GM18519 (cell line): ENCODE results near the gene RAX2.

Experiments used
- ATAC-seq: cut with Tn5 transposase; IDR thresholded peaks from one replicate; pipeline ENCODE4 v1.9.1; 2021; ENCODE audit warnings: mild to moderate bottlenecking, moderate library complexity; ENCODE audit not compliant: unreplicated experiment, low FRiP score

The RAX2 gene

DNA sequence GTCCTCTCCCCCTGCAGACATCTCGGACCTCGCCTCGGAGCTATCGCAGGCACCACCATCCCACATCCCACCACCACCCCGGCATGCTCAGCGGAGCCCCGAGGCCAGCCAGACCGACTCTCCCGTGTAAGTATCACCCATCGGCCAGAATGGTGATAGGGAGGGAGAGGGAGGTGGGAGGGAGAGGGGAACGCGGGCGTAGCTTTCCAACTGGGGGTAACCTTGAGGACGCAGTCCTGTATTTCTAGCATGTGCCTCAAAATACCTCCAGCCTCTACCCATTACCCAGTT is 37.8 kb downstream of the RAX2 start:
- ATAC-seq: no peak

DNA sequence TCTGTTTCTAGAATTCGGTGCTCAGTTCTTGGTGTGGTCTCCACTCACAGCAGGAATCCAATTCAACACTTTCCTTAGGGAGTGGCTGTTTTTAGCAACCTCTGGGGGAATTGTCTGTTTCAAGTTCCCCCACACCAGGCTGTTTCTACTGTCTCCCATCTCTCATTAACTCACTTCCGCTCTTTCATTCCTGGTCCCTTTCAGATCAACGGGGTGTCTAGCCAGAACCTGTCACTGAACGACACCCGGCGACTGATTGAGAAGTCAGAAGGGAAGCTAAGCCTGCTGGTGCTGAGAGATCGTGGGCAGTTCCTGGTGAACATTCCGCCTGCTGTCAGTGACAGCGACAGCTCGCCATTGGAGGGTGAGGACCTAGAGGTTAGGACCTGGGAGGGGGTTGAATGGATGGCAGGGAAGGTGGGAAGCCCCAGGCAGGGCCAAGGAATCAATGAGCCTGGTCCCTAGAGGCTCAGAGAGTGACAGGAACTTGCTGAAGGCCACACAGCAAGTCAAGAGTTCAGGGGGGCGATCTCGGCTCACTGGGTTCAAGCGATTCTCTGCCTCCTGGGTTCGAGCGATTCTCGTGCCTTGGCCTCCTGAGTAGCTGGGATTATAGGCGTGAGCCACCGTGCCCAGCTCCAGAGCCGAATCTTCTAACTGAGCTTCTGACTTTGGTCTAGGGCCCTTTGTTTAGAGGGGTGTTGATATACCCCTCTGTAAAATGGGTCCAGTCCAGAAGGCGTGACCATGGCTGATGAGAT is 38.3 kb downstream of the RAX2 start:
- no peak for ATAC-seq

DNA sequence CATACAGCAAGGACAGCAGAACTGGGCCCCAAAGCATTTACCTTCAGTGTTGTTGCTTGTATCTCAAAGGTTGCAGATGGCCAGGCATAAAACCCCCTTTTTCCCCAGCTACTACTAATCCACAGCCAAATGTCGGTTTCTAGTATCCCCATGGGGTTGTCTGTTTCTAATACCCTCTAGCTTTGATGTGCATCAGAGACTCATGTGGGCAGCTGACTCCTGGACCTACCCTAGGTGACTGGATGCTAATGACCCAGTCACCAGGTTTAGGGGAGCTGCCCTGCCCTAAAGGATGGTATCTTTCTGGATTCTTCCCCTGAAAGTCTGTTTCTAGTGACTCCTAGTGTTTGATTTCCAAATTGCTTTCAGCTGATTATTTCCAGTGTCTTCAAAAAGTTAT is 39.9 kb downstream of the RAX2 start:
- ATAC-seq: no peak

DNA sequence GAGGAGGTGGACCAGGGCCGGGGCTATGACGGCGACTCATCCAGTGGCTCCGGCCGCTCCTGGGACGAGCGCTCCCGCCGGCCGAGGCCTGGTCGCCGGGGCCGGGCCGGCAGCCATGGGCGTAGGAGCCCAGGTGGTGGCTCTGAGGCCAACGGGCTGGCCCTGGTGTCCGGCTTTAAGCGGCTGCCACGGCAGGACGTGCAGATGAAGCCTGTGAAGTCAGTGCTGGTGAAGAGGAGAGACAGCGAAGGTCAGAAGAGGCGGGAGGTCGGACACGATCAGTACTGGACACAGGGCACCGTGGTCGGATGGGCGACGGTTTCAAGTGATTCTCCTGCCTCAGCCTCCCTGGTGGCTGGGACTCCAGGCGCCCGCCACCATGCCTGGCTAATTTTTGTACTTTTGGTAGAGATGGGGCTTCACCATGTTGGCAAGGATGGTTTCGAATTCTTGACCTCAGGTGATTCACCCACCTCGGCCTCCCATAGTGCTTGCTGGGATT is 41.5 kb downstream of the RAX2 start:
- ATAC-seq: no peak

DNA sequence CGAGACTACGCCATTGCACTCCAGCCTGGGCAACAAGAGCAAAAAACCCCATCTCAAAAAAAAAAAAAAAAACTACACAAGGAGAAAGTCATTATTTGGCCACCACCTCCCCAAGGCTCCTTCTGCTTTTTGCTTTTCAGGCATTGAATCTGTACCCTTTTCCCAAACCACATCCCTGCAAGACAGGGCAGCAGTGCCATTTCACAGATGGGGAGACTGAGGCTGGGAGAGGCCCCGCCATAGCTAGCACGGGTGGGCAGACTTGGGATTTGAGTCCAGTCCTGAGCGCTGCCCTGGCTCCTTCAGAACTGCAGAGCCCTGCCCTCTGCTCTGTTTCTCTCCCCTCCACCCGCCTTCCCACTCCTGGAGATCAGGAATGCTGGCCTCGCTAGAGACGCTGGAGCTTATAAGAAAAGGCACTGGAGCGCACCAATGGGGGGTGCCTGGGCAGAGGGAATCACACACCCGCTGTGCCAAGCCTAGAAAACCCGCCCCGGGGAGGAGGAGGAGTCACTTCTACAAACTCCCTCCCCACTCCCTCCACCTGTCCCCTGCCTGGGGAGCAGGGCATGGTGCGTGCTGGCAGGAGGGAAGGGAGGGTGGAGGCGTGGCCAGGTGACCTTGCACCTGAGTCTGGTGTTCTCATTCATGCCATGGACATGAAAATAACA is 46.3 kb downstream of the RAX2 start:
- no peak for ATAC-seq

DNA sequence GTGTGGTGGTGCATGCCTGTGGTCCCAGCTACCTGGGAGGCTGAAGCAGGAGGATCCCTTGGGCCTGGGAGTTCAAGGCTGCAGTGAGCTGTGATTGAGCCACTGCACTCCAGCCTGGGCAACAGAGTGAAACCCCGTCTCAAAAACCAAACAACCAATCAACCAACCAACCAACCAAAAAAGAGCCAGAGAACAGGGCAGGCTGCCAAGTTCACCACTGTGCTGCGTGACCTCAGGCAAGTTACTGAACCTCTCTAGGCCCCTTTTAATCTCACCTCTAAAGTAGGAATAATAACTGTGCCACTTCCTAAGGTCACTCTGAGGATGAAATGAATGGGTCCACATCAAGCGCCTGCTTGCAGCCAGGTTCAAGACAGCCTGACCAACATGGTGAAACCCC is 46.9 kb downstream of the RAX2 start:
- no peak for ATAC-seq

DNA sequence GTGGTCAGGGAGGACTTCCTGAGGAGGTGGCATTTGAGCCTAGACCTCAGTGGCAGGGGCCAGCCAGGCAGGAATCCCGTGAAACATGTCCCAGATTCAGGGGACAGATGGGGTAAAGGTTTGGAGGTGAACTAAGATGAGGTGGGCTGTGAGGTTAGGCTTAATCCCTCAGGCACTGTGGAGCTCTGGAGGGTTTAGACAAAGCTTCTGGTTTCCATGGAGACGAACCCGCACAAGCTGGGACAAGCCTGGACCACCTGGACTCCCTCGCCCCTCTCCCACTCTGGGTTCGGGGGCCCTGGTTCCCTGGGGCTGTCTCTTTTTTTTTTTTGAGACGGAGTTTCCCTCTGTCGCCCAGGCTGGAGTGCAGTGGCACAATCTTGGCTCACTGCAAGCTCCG is 48.1 kb downstream of the RAX2 start:
- no peak for ATAC-seq

DNA sequence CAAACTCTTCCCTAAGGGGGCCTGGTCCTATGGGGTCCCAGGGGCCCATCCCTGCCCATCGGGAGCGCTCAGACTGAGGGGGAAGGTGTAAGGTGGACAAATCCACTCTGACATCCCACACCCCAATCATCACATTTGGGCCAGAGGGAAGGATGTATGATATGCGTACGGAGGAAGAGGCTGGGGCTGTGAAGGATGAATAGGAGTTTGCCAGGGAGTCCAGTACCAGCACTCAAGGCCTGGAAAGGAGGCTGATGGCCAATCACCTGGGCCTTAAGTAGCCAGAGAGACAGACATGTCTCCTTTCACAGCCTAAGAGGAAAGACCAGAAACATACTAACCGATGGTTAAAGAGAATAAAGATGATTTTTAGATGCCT is 48.9 kb downstream of the RAX2 start:
- ATAC-seq: no peak

DNA sequence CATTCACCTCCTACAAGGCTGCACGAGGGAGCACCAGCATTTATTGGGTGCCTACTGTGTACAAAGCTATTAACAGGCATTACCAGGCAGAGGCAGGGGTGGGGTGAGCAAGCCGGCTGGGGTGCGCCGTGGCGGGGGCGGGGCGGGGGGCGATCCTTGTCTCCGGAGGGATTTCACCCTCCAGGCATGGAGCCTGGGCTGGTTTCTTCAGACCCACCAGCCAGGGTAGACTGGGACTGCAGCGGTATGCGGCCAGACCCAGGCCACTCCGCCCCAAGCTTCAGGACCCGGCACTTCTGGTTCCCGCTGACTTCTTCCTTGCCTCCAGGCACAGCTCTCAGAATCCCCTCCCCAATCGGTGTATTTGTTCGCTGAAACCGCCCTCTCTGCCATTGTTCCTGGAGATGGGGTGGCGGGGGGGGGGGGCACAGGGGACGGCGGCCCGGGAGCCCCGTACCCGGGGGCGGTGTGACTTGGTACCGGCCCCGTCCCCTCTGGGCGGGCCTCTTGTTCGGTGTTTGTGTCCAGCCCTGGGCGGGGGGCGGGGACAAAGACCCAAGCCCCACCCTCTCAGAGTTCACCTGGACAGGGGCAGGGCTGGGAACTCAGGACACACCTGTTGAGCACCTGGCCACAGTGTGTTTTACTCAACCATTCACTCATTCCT is 49.5 kb downstream of the RAX2 start:
- ATAC-seq: no peak

DNA sequence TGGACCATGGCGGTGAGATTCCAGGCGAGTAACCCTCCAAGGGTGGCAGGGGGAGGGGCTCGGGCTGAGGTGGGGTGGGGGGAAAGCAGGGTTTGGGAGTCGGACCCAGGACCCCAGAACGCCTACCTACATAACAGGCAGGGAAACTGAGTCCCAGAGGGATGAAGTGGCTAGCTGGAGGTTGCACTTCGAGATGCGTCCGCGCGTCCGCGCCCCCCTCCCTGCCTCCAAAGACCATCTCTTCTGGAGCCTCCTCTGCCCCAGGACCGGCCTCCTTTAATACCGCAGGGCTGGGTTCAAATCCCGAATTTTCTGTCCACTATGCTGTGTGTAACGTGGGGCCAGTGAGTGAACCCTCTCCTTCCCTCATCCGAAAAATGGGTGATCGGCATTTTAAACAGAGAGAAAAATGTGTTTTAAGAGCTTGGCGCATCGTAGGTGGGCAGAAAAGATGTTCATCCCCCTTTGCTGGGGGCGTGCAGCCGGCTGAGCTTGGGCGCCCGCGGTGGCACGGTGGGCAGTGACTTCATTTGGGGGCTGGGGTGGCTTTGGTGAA is 50.1 kb downstream of the RAX2 start:
- no peak for ATAC-seq

DNA sequence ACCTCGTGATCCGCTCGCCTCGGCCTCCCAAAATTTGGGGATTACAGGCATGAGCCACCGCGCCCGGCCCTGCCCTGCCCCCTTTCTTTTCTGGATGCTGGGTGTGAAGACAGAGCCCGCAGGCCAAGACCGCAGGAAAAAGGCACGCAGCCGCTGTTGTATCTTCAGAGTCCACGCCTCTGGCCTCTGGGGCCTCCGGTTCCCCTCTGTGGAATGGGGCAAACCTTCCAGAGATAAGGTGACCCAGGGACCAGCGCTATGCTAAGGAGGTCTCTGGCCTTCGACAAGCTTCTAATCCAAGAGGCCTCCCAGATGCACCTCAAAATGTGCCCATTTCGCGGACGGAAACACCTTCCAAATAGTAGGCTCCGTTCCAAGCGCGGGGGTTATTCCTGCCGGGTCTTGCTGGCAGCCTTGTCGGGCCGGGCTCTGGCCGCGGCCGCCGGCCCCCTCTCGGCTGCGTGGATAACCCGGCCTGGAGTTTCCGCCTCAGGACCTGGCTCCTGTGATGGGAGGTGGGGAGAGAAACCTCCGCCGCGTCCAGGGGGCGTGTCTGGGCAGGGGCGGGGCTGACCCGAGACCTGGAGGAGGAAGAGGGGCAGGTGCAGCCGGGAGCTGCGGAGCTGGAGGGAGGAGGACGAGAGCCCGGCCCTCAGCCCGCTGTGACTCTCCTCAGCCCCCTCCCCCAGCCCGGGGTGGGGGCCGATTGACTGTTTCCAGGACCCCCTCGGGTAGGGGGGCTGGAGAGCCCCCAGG is 50.7 kb downstream of the RAX2 start:
- ATAC-seq: no peak

DNA sequence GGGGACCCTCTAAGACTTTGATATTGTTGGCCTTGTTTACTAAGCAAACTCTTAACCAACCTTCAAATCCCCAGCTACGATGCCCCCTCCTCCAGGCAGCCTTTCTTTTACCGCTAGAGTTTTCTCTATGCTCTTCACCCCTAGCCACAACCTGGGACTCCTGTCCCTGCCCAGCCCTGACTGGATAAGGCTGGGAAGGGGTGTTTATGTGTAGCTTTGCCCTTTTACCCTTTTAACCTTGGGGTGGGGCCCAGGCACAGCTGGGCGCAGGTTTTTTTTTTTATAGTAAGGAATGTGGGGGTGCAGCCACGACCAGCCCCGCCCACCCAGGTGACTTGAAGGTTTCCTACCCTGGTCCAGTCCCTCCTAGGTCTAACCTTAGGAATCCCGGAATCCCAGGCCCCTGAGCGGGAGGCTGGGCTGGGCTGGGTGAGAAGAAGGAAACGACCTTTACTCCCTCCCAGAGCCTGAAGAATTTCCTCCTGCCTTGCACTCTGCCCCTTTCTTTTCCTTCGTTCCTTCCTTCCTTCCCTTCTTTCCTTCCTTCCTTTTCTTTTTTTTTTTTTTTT is 51.6 kb downstream of the RAX2 start:
- no peak for ATAC-seq

DNA sequence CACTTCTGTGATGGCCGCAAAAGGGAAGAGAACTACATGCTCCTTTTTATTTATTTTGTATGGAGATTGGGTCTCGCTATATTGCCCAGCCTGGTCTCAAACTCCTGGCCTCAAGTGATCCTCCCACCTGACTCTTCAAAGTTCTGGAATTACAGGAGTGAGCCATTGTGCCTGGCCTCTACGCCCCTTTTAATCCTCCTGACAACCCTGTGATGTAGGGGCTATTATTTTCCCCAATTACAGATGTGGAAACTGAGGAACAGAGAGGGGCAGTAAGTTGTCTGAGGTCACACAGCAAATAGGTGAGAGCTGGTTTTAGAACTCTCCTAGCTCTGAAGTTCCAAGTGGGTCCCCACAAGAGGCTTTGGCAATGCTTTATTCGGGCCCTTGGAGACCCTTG is 52.2 kb downstream of the RAX2 start:
- no peak for ATAC-seq
